HS-27A (cell line): ENCODE data around the gene NMRK2.
"Not testable (repeated sequence)": the region's sequence is repeated elsewhere in the genome, so short reads cannot be mapped to it uniquely, and the experiment has no call there.

Experiments used
- DNase-seq: peaks from one replicate; pipeline ENCODE4 v3.0.0-alpha.2; 2012; ENCODE audit warnings: low read depth, missing footprints

NMRK2 gene

GRCh38 chr19:3964256-3965194 is 31.7 kb downstream of the NMRK2 start:
- no peak for DNase-seq

GRCh38 chr19:3966051-3967017 is 33.5 kb downstream of the NMRK2 start:
- DNase-seq: no peak

DNA sequence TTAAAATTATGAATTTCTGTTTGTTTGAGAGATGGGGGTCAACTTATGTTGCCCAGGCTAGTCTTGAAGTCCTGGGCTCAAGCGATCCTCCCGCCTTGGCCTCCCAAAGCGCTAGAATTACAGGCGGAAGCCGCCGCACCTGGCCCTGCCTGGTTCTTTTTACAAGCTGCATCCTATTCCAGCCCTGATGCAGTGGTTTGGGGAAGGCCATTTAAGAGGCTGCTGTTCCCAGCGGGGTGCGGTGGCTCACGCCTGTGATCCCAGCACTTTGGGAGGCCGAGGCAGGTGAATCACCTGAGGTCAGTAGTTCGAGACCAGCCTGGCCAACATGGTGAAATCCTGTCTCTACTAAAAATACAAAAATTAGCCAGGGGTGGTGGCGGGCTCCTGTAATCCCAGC is 35.1 kb downstream of the NMRK2 start:
- not testable (repeated sequence) for DNase-seq

GRCh38 chr19:3968556-3969434 is 35.9 kb downstream of the NMRK2 start:
- DNase-seq: peak; percentile 97

GRCh38 chr19:3969435-3970312 is 36.8 kb downstream of the NMRK2 start:
- DNase-seq: peak; percentile 73

DNA sequence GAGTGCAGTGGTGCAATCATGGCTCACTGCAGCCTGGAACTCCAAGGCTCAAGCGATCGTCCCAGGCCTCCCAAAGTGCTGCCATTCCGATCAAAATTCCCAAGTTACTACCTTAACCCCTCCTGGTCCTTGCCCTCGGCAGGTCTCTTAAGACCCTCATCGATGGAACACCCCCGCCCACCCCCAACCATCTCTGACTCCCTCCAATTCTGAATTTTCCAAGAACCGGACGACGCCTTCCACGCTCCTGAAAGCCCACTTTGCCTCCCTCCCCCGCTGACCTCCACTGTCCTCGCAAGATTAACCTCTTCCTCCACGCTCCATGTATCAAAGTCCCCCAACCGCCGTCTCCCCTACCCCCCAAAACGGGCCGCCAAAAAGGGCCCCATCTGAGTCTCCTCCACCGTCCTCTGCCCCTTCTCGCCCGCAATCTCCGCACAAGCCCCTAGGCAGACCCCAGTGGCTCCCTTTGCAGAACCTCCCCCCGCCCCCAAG is 37.5 kb downstream of the NMRK2 start:
- DNase-seq: no peak

- peak; percentile 84 for DNase-seq
Measured at GRCh38 chr19:3970808-3971598, 38.1 kb downstream of the NMRK2 start, which contains the start of gene DAPK3. Gene DAPK3 (minus strand): TSS chr19:3971099. CDS start chr19:3969735, 1,364 bp downstream.

DNA sequence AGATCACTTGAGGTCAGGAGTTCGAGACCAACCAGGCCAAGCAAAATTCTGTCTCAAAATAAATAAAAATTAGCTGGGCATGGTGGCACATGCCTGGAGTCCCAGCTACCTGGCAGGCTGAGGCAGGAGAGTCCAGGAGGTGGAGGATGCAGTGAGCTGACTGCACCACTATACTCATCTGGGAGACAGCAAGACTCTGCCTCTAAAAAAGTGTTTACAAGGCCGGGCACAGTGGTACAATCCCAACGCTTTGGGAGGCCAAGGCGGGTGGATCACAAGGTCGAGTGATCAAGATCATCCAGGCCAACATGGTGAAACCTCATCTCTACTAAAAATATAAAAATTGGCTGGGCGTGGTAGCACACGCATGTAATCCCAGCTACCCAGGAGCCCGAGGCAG is 42.3 kb downstream of the NMRK2 start:
- DNase-seq: no peak

DNA sequence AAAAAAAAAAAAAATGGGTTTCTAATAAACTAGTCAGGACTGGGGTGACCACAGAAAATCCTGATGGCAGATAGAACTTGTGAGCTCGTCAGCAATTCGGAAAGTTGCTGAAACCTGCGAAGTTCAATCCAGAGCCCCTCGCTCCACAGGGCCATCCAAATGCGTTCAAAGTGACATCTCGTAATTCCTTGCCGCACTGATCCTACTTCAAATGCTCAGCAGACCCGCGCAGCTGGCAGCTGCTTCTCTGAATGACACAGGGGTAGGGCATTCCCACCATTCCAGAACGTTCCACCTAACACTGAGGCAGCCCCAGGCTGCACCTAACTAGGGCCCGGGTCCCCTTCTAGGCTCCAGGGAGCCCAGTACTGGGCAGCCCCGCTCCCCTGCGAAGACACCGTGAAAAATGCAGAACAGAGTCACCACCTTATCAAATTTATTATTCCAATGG is 42.8 kb downstream of the NMRK2 start:
- no peak for DNase-seq

DNA sequence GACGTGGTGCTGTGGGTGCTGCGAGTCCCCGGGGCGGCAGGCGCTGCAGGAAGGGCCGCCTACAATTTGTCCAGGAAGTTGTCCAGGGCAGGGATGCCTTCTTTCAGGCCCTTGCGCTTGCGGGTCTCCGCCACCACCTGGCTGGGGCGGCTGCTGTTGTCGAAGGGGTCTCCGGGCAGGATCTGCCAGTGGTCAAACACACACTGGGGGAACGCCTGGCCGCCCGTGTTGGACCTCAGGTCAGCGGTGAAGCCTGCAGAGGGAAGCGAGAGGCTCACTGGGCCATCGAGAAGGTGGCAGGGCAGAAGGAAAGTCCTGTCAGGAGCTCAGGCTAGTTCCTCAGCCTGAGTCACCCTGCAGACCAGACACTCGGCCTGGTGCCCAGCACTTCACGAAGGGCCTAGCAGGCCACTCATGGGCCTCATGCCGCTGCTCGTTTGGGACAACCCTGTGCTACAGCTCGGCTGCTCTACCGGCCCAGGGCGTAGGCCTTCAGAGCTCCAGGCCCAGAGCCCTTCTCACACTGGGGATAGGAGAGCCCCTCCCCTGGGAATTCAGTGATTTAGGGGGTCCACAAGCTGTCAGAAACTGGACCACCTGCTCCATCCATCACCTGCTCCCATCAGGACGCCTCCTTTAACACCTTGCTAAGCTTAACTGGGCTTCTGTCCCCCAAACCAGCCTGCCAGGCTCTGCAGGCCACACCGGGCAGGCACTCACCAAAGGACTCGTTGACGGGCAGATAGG is 43.8 kb downstream of the NMRK2 start:
- no peak for DNase-seq

- no peak for DNase-seq
Measured at GRCh38 chr19:3977242-3978143, 44.6 kb downstream of the NMRK2 start.

GRCh38 chr19:3978145-3978544 is 45.3 kb downstream of the NMRK2 start:
- no peak for DNase-seq

GRCh38 chr19:3979289-3979673 is 46.4 kb downstream of the NMRK2 start:
- DNase-seq: no peak

GRCh38 chr19:3979674-3980352 is 46.9 kb downstream of the NMRK2 start:
- no peak for DNase-seq

DNA sequence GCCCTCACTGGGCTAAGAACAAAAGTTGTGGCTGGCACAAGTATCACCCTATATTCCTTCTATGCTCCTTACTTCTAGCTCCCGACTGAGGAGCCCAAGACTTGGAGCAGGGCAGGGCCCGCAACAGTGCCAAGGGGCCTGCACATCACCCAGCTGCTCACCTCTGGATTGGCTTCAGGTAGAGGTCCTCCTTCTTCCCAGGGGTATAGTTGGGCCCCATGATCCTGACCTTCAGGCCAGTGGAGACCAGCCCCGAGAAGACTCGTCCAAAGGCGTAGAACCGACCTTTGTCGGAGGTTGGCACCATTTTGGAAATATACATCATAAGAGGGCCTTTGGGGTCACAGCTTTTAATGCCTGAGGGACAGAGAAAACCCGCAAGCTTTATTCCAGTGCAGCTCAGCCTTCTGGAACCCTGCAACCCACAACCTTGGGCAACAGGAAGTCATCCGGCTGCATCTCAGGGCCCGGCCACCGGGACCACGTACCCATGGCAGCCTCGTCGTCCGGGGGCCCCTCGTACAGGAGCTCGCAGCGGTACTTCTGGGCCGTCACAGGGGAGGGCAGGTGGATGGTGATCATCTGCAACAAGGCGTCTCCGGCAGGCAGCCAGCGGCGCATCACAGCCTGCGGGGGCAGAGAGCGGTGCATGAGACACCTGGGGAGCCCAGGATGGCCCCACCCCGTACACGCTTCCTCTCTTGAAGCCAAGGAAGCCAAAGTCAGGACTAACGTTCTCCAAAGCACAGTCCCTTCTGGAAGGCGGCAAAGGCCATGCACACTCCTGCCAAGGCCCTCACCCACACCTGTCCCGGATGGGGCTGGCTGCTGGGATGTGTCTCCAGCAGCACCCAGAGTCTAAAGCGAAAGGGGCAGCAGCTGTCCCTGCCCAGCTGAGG is 47.7 kb downstream of the NMRK2 start:
- no peak for DNase-seq

- DNase-seq: no peak
Measured at GRCh38 chr19:3981373-3981735, 48.5 kb downstream of the NMRK2 start.
